SU-DHL-6 (cell line): Measurements from ENCODE around the gene PTP4A2.

Source experiments
- H2AFZ ChIP-seq: fragments of 200-600 bp; sonication (generic); 2 replicates; pipeline ENCODE4 v1.6.1; 2014; ENCODE audit warnings: low read depth, mild to moderate bottlenecking, moderate library complexity, mixed read lengths, antibody characterized with exemption, low read length; ENCODE audit not compliant: severe bottlenecking
- H3F3A ChIP-seq: fragments of 200-600 bp; shearing (Covaris generic); 2 replicates; pipeline ENCODE4 v1.6.0; 2016; ENCODE audit warnings: antibody characterized with exemption, mild to moderate bottlenecking; ENCODE audit not compliant: insufficient read depth
- H3K27ac ChIP-seq: fragments of 200-600 bp; sonication (generic); 2 replicates; pipeline ENCODE4 v1.5.1; 2016; ENCODE audit warnings: low read depth, mild to moderate bottlenecking, low read length, moderate library complexity, mixed read lengths
- H3K27me3 ChIP-seq: fragments of 200-600 bp; sonication (generic), shearing (Covaris generic); 2 replicates; pipeline ENCODE4 v1.6.0; 2014; ENCODE audit warnings: mild to moderate bottlenecking, low read length
- H3K36me3 ChIP-seq: fragments of 200-600 bp; sonication (generic); 2 replicates; pipeline ENCODE4 v1.6.1; 2014; ENCODE audit warnings: mild to moderate bottlenecking, low read length, mixed read lengths
- H3K4me2 ChIP-seq: fragments of 300-600, 200-600 bp; shearing (Covaris generic), sonication (generic); 2 replicates; pipeline ENCODE4 v1.6.0; 2014; ENCODE audit warnings: low read length, low read depth, mild to moderate bottlenecking; ENCODE audit not compliant: poor library complexity, severe bottlenecking
- H3K4me3 ChIP-seq: fragments of 200-600 bp; sonication (generic); 2 replicates; pipeline ENCODE4 v1.5.1; 2014; ENCODE audit warnings: antibody characterized with exemption, low read length, mild to moderate bottlenecking, mixed read lengths; ENCODE audit not compliant: insufficient read depth, poor library complexity, severe bottlenecking
- H3K79me2 ChIP-seq: fragments of 200-600 bp; sonication (generic); 2 replicates; pipeline ENCODE4 v1.6.1; 2014; ENCODE audit warnings: mild to moderate bottlenecking, low read length, moderate library complexity; ENCODE audit not compliant: insufficient read depth
- H3K9ac ChIP-seq: fragments of 200-600 bp; sonication (generic); 2 replicates; pipeline ENCODE4 v1.7.0; 2014; ENCODE audit warnings: mild to moderate bottlenecking, low read length
- H3K9me2 ChIP-seq: fragments of 200-600 bp; sonication (generic); replicated peaks from 2 replicates; pipeline ENCODE4 v1.6.1; 2014; ENCODE audit warnings: low read length; ENCODE audit not compliant: insufficient read depth
- H3K9me3 ChIP-seq: fragments of 200-600 bp; sonication (generic); 2 replicates; pipeline ENCODE4 v1.6.1; 2014; ENCODE audit warnings: low read length, mixed read lengths; ENCODE audit not compliant: insufficient read depth
- H4K20me1 ChIP-seq: fragments of 200-600 bp; sonication (generic); 2 replicates; pipeline ENCODE4 v1.6.1; 2014; ENCODE audit warnings: low read depth, mild to moderate bottlenecking, antibody characterized with exemption, low read length, moderate library complexity, mixed read lengths
- EZH2phosphoT487 ChIP-seq: fragments of 200-600 bp; sonication (generic), shearing (Covaris generic); conservative IDR thresholded peaks from 2 replicates; pipeline ENCODE4 v1.6.1; 2018; ENCODE audit warnings: mild to moderate bottlenecking, antibody characterized with exemption, low read length, moderate library complexity, mixed read lengths
- TF ChIP-seq, protein P1 (sequence below): fragments of 200-600 bp; sonication (generic); IDR thresholded peaks from one replicate; pipeline ENCODE4 v1.5.1; 2017; ENCODE audit warnings: antibody characterized with exemption, mild to moderate bottlenecking, low read length, moderate library complexity; ENCODE audit not compliant: insufficient read depth, poor library complexity, severe bottlenecking

Gene PTP4A2

DNA sequence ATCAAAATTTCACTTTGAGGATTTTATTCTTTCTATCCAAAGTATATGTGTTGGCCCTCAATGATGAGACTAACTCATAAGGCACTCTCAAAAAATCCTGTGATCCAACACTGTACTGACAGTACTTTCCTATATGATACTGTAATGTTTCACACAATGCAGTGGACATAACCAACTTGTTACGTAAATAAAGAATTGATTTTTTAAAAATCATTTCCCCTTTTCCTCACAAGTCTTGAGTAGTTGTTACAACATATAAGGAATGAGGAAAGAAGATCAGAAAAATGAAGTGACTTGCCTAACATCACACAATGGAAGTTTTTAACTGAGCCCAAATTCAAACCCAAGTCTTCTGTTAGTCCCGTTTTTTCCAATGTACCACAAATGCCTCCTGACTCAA is 17.2 kb downstream of the PTP4A2 start:
- Histone ChIP-seq H3K27me3 (no peaks in the 10 kb centered on the region), H2AFZ (no peak overlapping the region), H3K9me3 (no peaks in the 10 kb centered on the region), H4K20me1 (peaks cover 30% of the 10 kb centered on the region), H3K9ac (no peak overlapping the region), H3K27ac (no peak overlapping the region), H3K4me3 (no peak overlapping the region), H3K4me2 (no peak overlapping the region), H3F3A (peaks cover 17% of the 10 kb centered on the region; the same call in 1 of the 2 replicates), H3K9me2 (no peaks in the 10 kb centered on the region), H3K36me3 (peaks cover 21% of the 10 kb centered on the region), H3K79me2 (peaks cover 94% of the 10 kb centered on the region)
- no peak for TF ChIP-seq EZH2phosphoT487
- TF ChIP-seq, protein P1, sequence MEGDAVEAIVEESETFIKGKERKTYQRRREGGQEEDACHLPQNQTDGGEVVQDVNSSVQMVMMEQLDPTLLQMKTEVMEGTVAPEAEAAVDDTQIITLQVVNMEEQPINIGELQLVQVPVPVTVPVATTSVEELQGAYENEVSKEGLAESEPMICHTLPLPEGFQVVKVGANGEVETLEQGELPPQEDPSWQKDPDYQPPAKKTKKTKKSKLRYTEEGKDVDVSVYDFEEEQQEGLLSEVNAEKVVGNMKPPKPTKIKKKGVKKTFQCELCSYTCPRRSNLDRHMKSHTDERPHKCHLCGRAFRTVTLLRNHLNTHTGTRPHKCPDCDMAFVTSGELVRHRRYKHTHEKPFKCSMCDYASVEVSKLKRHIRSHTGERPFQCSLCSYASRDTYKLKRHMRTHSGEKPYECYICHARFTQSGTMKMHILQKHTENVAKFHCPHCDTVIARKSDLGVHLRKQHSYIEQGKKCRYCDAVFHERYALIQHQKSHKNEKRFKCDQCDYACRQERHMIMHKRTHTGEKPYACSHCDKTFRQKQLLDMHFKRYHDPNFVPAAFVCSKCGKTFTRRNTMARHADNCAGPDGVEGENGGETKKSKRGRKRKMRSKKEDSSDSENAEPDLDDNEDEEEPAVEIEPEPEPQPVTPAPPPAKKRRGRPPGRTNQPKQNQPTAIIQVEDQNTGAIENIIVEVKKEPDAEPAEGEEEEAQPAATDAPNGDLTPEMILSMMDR, result no peak

DNA sequence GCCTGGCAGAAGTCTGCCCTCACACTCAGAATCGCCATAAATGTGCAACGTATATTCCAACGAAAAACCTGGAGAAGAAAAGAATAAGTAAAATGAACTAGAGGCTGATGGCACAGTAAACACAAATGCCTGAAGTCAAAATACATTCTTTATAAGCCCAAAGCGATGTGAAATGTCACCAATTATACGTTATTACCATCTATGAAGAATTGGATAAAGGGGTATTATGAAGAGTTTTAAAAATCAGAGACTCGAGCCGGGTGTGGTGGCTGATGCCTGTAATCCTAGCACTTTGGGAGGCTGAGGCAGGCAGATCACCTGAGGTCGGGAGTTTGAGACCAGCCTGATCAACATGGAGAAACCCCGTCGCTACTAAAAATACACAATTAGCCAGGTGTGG is 18.6 kb downstream of the PTP4A2 start:
- peaks cover 34% of the 10 kb centered on the region for H3K36me3 ChIP-seq

DNA sequence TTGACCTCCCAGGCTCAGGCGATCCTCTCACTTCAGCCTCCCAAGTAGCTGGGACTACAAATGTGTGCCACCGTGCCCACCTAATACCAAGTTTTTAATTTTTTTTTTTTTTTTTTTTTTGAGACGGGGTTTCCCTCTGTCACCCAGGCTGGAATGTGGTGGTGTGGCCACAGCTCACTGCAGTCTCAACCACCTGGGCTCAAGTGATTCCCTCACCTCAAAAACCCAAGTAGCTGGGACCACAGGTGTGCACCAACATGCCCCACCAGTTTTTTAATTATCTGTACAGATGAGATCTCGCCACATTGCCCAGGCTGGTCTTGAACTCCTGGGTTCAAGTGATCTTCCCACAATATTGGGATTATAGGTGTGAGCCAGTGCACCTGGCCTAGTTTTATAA is 22.7 kb downstream of the PTP4A2 start:
- Histone ChIP-seq H3K27ac (no peak overlapping the region), H3K9ac (no peak overlapping the region), H3K79me2 (peaks cover 87% of the 10 kb centered on the region), H3K4me3 (no peak overlapping the region), H3F3A (peaks cover 23% of the 10 kb centered on the region; the same call in 1 of the 2 replicates), H3K9me3 (no peaks in the 10 kb centered on the region), H3K9me2 (no peaks in the 10 kb centered on the region), H3K36me3 (peaks cover 65% of the 10 kb centered on the region), H3K27me3 (no peaks in the 10 kb centered on the region), H3K4me2 (no peak overlapping the region), H2AFZ (no peak overlapping the region), H4K20me1 (peaks cover 13% of the 10 kb centered on the region; the same call in 1 of the 2 replicates)
- TF ChIP-seq, protein P1, result no peak
- no peak for TF ChIP-seq EZH2phosphoT487

More for the DNA sequence above, 18.6 kb downstream of the PTP4A2 start:
- TF ChIP-seq, protein P1, result no peak
- no peak for TF ChIP-seq EZH2phosphoT487
- peaks cover 94% of the 10 kb centered on the region for H3K79me2 ChIP-seq
- no peaks in the 10 kb centered on the region for H3K9me3 ChIP-seq
- H3K4me2 ChIP-seq, result no peak overlapping the region
- H3K27me3 ChIP-seq, result no peaks in the 10 kb centered on the region
- H3K9me2 ChIP-seq, result no peaks in the 10 kb centered on the region
- no peak overlapping the region for H2AFZ ChIP-seq
- no peak overlapping the region for H3K27ac ChIP-seq
- H3K9ac ChIP-seq, result no peak overlapping the region
- peaks cover 26% of the 10 kb centered on the region for H4K20me1 ChIP-seq
- peaks cover 17% of the 10 kb centered on the region; the same call in 1 of the 2 replicates for H3F3A ChIP-seq
- H3K4me3 ChIP-seq, result no peak overlapping the region
